Esophagus (tissue), 2 donors: ENCODE measurements around the gene TMEM213. TPM values are rescaled to one million over a fixed set of nuclear protein-coding genes. Genes with fewer than 3 reads are reported as not detected.

Experiments
- H3K27ac ChIP-seq, 2 donors: one replicate each; pipeline ENCODE4 v1.5.1; 2013; ENCODE audit warnings: low read depth in 2 of 2, mild to moderate bottlenecking in 2 of 2, inconsistent platforms in 1 of 2, low read length in 1 of 2, moderate library complexity in 1 of 2
- H3K27me3 ChIP-seq, 2 donors: one replicate each; pipeline ENCODE4 v1.6.1; 2013; ENCODE audit warnings: low read length in 2 of 2, control low read depth in 1 of 2, mild to moderate bottlenecking in 1 of 2; ENCODE audit not compliant: insufficient read depth in 2 of 2, control insufficient read depth in 1 of 2
- H3K36me3 ChIP-seq, 2 donors: one replicate each; pipeline ENCODE4 v1.6.1; 2013; ENCODE audit warnings: low read length in 1 of 2; ENCODE audit not compliant: control insufficient read depth in 2 of 2, insufficient read depth in 2 of 2
- H3K4me1 ChIP-seq, 2 donors: one replicate each; pipeline ENCODE4 v1.6.1; 2013; ENCODE audit warnings: low read length in 1 of 2; ENCODE audit not compliant: control insufficient read depth in 2 of 2, insufficient read depth in 2 of 2
- H3K4me3 ChIP-seq, 2 donors: one replicate each; pipeline ENCODE4 v1.5.1; 2013; ENCODE audit warnings: low read length in 2 of 2, mild to moderate bottlenecking in 2 of 2, low read depth in 1 of 2, moderate library complexity in 1 of 2
- H3K9me3 ChIP-seq, 2 donors: one replicate each; pipeline ENCODE4 v1.6.1; 2013; ENCODE audit warnings: mild to moderate bottlenecking in 2 of 2, low read depth in 1 of 2, low read length in 1 of 2, moderate library complexity in 1 of 2; ENCODE audit not compliant: control insufficient read depth in 2 of 2, insufficient read depth in 1 of 2
- WGBS, 2 donors: extraction: QIAGEN DNeasy Blood & Tissue Kit; methylation state at CpG; one replicate each; pipeline ENCODE4 v1.1.7; 2013; 5-methylcytosine and 5-hydroxymethylcytosine counted together
- polyA plus RNA-seq, 2 donors: library from polyadenylated mRNA; stranded (reverse); fragments of 200-250 nt; gene quantifications; one replicate each; pipeline ENCODE4 v1.2.3, GENCODE V29; 2013
- donor health status: healthy with polysubstance abuse.
- donor health status: Bipolar disorder and iron deficiency.

TMEM213 gene
- polyA plus RNA-seq, 2 donors = not detected

GRCh38 chr7:138755842-138756590 lies 41.8 kb upstream of the TMEM213 start:
- H3K4me1 ChIP-seq = peaks cover 2 to 3% of the 10 kb centered on the region in 2 donors
- no peak overlapping the region for H3K27ac ChIP-seq
- H3K9me3 ChIP-seq = peaks cover 0 to 4% of the 10 kb centered on the region in 2 donors
- H3K4me3 ChIP-seq = no peak overlapping the region
- 60 to 72% methylated on average over 4 of the region's 4 CpGs for WGBS, 2 donors
- no peaks in the 10 kb centered on the region for H3K36me3 ChIP-seq
- H3K27me3 ChIP-seq = no peaks in the 10 kb centered on the region

GRCh38 chr7:138756591-138757242 lies 41.1 kb upstream of the TMEM213 start:
- peaks cover 2 to 3% of the 10 kb centered on the region in 2 donors for H3K4me1 ChIP-seq
- H3K27ac ChIP-seq = peak overlapping the region in 1 of 2 donors; percentile 71
- H3K4me3 ChIP-seq = no peak overlapping the region
- peaks cover 0 to 4% of the 10 kb centered on the region in 2 donors for H3K9me3 ChIP-seq
- no peaks in the 10 kb centered on the region for H3K36me3 ChIP-seq
- no peaks in the 10 kb centered on the region for H3K27me3 ChIP-seq
- 38 to 45% methylated on average over 4 of the region's 4 CpGs for WGBS, 2 donors

GRCh38 chr7:138768241-138768640 lies 29.6 kb upstream of the TMEM213 start:
- H3K27ac ChIP-seq = no peak overlapping the region
- no peaks in the 10 kb centered on the region for H3K4me1 ChIP-seq
- H3K4me3 ChIP-seq = no peak overlapping the region
- H3K27me3 ChIP-seq = no peaks in the 10 kb centered on the region
- WGBS, 2 donors = 46 to 62% methylated on average over 2 of the region's 2 CpGs
- H3K9me3 ChIP-seq = no peaks in the 10 kb centered on the region
- no peaks in the 10 kb centered on the region for H3K36me3 ChIP-seq

- H3K4me3 ChIP-seq = no peak overlapping the region
- H3K36me3 ChIP-seq = no peaks in the 10 kb centered on the region
- 89% methylated on average over 8 of the region's 8 CpGs for WGBS, 2 donors
- H3K4me1 ChIP-seq = no peaks in the 10 kb centered on the region
- no peaks in the 10 kb centered on the region for H3K27me3 ChIP-seq
- H3K9me3 ChIP-seq = peaks cover 0 to 2% of the 10 kb centered on the region in 2 donors
- H3K27ac ChIP-seq = no peak overlapping the region
Measured at GRCh38 chr7:138770904-138771303, 26.9 kb upstream of the TMEM213 start.

- 79 to 84% methylated on average over 9 of the region's 9 CpGs for WGBS, 2 donors
- H3K4me3 ChIP-seq = peak overlapping the region in 1 of 2 donors; percentile 30
- H3K4me1 ChIP-seq = no peaks in the 10 kb centered on the region
- H3K27ac ChIP-seq = no peak overlapping the region
- no peaks in the 10 kb centered on the region for H3K36me3 ChIP-seq
- H3K9me3 ChIP-seq = peaks cover 0 to 2% of the 10 kb centered on the region in 2 donors
- no peaks in the 10 kb centered on the region for H3K27me3 ChIP-seq
Measured at GRCh38 chr7:138773176-138773575, 24.6 kb upstream of the TMEM213 start.

- Histone ChIP-seq H3K4me1 (no peaks in the 10 kb centered on the region), H3K4me3 (no peak overlapping the region), H3K36me3 (no peaks in the 10 kb centered on the region), H3K27ac (no peak overlapping the region), H3K27me3 (no peaks in the 10 kb centered on the region), H3K9me3 (peaks cover 0 to 2% of the 10 kb centered on the region in 2 donors)
- 44 to 64% methylated on average over 12 of the region's 12 CpGs for WGBS, 2 donors
Measured at GRCh38 chr7:138773817-138774216, 24.0 kb upstream of the TMEM213 start.

- no peaks in the 10 kb centered on the region for H3K4me1 ChIP-seq
- no peaks in the 10 kb centered on the region for H3K27me3 ChIP-seq
- H3K36me3 ChIP-seq = no peaks in the 10 kb centered on the region
- no peak overlapping the region for H3K27ac ChIP-seq
- H3K4me3 ChIP-seq = no peak overlapping the region
- WGBS, 2 donors = 48 to 60% methylated on average over 10 of the region's 10 CpGs
- H3K9me3 ChIP-seq = peaks cover 0 to 2% of the 10 kb centered on the region in 2 donors
Measured at GRCh38 chr7:138776166-138776833, 21.5 kb upstream of the TMEM213 start.

- no peak overlapping the region for H3K27ac ChIP-seq
- H3K9me3 ChIP-seq = peaks cover 0 to 2% of the 10 kb centered on the region in 2 donors
- 88 to 92% methylated on average over 2 of the region's 2 CpGs for WGBS, 2 donors
- no peak overlapping the region for H3K4me3 ChIP-seq
- no peaks in the 10 kb centered on the region for H3K4me1 ChIP-seq
- no peaks in the 10 kb centered on the region for H3K36me3 ChIP-seq
- H3K27me3 ChIP-seq = no peaks in the 10 kb centered on the region
Measured at GRCh38 chr7:138781004-138781403, 16.8 kb upstream of the TMEM213 start.

- Histone ChIP-seq H3K36me3 (no peaks in the 10 kb centered on the region), H3K4me3 (no peak overlapping the region), H3K4me1 (no peaks in the 10 kb centered on the region), H3K9me3 (peaks cover 0 to 2% of the 10 kb centered on the region in 2 donors), H3K27ac (no peak overlapping the region), H3K27me3 (no peaks in the 10 kb centered on the region)
- WGBS, 2 donors = 24 to 48% methylated on average over 4 of the region's 4 CpGs
Measured at GRCh38 chr7:138784692-138785091, 13.1 kb upstream of the TMEM213 start.
